Fibroblast of skin of abdomen (primary cell): ENCODE data around the gene DHRS13.
"Not testable (repeated sequence)": the region's sequence is repeated elsewhere in the genome, so short reads cannot be mapped to it uniquely, and the experiment has no call there.

Source experiments
- DNase-seq: peaks from one replicate; pipeline ENCODE4 v3.0.0-alpha.2; 2013

DHRS13 gene

DNA sequence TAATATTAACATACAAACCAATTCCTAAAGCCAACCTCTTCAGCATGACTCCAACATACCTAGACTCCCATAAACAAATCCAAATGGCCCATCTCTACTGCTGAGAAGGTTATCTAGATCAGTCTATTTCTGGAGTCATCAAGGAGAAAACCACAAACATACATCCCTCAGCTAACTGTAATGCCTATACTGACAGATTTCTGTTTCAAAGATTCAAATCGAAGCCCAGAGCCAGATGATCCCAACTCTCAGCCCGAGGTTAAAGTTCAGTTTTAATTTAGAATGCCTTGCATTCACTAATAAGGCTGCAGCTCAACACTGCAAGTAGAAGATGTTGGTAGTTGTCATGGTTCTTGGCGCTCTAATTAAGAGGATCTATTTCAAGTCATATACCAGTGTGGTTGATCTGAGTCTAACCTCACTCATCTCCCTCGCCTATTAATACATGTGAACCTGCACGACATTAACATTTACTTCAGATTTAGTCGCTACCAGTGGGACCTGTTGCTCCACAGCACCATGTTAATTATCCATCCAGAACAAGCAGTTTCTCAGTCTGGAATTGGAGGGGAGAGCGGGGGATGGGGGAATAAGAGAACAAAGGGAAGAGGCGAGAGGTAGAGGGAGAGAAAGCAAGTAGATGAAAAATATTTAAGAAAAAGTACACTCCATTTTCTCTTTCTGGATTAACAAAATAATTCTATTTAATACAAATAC lies 33.0 kb upstream of the DHRS13 start:
- DNase-seq = no peak

DNA sequence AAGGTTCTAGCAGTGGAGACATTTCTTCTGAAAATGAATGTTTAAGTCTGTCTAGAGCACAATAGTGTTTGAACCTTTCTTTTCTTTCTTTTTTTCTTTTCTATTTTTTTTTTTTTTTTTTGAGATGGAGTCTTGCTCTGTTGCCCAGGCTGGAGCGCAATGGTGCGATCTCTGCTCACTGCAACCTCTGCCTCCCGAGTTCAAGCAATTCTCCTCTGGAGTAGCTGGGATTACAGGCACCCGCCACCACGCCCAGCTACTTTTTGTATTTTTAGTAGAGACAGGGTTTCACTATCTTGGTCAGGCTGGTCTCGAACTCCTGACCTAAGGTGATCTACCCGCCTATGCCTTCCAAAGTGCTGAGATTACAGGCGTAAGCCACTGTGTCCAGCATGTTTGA lies 31.6 kb upstream of the DHRS13 start:
- not testable (repeated sequence) for DNase-seq

DNA sequence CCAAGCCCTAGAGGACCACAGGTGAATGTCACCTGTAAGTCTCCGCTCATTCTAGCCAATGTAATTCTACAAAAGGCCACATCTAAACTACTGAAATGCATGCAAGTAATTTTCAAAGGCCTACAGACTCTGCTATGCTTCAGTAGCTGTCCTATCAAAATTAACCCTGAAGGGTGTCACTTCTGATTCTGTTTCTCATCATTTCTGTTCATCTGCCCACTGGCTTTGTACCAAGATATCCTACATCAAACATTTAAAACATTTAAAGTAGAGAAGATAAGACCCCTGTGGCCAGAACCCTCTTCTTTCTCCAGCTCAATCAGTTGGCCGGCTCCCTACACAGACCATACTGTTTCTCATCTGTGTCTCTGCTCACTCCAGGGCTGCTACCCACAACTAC lies 26.9 kb upstream of the DHRS13 start:
- no peak for DNase-seq

DNA sequence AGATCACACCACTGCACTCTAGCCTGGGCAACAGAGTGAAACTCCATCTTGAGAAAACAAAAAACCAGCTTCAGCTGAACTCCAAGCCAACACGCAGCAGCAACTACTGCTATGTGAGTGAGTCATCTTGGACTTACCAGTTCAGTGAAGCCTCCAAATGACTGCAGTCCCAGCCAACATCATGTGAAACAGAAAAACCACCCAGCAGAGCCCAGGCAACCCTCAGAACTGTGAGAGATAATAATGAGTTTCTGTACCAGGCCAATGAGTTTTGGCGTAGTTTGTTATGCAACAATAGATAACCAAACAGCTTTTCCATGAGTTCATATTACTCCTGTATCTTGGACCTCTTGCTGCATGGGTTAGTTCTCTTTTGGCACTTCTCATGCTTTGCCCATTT lies 25.2 kb upstream of the DHRS13 start:
- DNase-seq = peak; percentile 18

DNA sequence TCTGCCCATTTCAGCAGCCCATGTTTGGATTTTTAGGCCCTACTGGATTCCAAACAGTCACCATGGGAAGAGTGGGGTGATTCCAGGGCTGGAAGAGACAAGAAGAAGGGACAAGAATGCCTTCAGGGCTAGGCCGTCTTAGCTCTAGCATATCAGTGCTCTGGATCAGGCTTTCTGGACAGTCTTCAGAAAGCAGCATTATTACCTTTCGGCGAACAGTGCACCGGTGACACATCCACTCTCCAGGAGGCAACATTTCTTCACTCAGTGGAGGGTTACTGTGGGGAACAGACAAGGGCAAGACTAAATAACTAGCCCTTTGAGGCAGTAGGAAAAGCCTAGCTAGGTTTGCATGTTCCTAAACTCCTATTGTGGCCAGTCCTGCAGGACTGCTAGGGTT lies 23.9 kb upstream of the DHRS13 start:
- no peak for DNase-seq

DNA sequence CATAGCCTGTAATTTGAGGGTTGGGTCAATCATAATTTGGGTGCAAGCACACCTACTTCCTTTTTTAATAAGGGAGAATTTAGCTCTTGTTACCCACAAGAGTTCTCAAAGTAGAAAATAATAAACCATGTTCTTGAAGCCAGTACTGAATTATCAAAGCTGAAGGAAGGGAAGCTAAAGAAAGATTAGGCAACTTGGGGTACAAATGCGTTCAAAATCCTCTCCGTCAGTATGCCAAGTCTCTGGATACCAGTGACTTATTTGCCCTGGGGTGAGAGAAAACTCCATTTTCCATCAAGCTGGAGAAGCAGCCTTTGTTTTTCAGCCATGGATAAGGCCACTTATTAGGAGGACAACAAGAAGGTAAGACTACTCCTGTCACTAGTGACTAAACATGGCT lies 23.5 kb upstream of the DHRS13 start:
- no peak for DNase-seq

DNA sequence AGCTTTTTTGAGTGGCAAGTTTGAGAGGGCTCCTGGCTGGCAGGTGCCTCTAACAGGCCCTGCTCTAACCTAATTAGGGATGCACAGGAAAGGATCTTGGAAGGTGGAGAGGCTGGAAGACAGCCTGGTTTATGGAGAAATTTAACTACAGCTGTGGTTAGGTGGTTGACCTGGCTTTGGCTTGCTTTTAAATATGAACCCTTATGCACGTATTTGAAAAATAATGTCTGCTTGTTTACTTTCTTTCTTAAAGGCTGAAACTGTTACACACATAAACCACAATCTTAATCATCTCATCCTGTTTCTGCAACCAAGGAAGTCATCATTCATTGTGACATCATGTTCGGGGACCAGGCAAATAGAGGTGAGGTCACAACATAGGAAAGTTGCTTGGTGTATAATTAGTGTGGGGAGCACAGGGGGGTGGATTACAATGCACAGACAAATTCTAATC lies 23.1 kb upstream of the DHRS13 start:
- peak; percentile 76 for DNase-seq

DNA sequence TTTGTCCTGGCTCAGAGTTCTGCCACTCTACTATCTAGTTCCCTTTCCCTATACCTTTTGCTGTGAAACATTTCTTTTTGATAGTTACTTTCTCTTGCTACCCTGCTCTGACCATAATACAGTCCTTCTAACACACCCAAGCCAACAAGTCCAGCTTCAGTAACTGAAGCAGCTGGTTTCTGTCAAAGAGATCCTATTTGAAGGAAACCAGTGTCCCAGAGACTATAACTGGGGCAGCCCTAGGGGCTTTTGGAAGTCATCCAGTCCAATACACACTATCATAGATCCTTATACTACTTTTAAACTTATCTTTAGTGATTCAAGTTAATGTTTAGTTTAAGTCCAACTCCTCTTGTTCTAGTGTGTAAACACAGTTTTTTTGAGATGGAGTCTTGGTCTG lies 17.3 kb upstream of the DHRS13 start:
- no peak for DNase-seq

DNA sequence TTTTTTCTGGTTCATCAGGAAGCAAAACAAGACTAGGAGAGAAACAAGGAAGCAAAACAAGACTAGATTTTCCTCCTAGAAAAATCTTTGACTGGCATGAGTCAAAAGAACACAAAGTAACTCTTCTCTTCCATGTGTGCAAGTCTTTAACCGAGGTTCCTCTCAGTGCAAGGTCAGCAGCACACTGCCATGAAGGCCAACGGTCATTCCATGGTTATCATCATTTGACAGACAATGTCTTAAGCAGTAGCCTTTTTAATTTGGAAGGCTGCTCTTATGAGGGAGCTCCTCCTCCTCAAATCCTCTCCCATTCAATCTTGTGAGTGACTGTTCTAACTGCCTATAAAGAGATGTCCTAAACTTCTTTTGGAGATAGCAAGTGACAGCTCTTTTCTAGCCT lies 15.4 kb upstream of the DHRS13 start:
- no peak for DNase-seq

DNA sequence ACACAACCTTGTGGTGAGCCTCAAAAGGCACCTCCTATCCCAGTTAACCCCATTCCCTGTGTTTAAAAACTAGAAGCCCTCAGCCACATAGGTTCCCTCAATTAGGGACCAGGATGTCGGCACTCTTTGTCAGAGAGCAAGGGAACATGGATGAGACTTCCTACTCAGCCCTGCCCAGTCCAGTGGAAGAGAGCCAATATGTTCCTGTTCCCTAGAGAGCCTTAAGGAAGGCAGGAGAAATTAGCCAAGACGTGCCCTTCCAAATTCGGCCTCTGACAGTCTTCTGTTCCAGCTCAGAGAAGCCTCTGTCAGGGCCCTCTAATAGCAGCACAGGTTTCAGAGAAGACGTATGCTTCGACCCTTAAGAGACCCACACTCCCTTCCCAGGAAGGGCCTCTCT lies 14.6 kb upstream of the DHRS13 start:
- DNase-seq = no peak

DNA sequence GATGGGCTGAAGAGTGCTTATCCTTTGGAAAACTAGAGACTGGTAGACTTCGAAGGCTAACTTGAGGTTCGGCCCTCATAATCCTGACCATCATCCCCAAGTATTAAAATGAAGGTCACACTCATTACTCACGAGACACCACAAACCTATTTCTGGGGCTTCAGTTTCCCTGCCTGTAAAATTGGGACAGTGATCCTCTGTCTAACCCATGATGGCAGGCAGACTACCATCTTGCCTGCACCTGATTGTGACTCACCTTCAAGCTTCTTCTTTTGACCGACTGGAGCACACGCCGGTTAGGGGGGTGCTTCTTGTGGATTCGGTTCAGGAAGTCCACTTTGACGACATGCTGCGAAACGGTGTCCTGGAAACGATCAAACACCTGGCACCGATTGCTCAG lies 14.2 kb upstream of the DHRS13 start:
- no peak for DNase-seq

DNA sequence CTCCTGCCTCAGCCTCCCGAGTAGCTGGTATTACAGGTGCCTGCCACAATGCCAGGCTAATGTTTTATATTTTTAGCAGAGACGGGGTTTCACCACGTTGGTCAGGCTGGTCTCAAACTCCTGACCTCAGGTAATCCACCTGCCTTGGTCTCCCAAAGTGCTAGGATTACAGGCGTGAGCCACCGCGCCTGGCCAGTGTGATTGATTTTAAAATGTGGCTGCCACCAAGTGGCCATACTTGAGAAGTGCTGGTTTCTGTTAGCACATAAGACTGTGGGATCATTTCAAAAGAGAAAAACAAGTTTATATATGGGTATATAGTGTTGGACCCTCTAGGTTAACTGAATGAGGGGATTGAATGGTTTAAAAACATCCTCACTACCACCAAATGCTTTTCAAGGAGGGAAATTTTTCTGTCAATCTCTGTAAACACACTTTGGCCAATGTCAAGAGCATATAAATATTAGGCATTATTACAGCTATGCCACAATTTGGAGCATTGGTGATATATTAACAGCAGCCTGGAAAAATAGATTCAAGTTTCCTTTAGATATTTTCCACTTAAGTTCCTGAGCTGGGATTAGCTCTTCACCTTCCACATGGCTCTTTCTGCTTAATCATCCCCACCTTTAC lies 13.5 kb upstream of the DHRS13 start:
- peak; percentile 23 for DNase-seq

DNA sequence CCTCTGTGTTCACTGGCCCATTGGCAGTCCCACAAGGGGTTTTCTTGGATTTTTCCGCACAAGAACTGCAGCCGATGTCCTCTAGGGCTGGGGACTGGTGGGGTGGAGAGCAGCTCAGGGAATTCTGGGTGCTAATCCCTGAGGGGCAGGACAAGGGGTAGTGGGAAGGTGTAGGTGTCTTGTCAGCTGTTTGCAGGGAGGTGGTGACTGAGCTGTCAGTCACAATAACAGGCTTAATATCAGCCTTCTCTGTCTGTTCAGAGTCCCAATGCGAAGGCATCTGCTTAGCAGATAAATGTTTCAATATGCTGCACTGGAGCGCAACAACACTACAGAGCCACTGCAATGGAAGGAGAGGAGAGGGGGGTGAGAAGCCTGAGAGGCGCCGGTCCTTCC lies 10.1 kb upstream of the DHRS13 start:
- DNase-seq = no peak

DNA sequence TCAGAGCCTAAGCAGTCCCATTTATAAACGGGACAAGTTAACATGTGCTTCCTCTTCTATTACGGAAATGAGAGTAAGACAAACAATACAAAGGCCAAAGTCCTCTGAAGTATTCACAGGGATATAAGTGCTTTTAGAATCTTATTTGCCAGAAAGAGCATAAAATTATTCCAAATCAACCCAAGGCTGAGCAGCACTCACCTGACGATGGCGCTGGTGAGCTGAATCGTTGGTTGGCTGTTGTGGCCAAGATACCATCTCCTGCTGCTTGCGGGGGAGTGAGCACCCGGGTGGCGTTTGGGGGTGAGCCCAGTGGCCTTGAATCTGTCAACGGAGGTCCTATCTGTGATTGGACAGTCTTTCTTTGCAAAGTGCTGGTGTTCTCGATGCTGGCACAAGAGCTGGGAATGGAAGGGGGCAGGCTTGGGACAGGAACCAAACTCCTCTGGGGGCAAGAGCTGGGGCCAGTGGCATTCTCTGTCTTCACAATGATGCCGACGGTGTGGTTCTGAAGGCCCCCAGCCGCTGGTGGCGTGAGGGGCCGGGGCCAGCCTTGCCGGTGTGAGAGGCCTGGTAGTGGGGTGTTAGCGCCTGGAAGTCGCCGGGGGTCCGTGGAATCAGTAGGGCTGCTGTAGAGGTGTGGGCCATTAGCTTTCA lies 9.5 kb upstream of the DHRS13 start:
- DNase-seq = no peak

DNA sequence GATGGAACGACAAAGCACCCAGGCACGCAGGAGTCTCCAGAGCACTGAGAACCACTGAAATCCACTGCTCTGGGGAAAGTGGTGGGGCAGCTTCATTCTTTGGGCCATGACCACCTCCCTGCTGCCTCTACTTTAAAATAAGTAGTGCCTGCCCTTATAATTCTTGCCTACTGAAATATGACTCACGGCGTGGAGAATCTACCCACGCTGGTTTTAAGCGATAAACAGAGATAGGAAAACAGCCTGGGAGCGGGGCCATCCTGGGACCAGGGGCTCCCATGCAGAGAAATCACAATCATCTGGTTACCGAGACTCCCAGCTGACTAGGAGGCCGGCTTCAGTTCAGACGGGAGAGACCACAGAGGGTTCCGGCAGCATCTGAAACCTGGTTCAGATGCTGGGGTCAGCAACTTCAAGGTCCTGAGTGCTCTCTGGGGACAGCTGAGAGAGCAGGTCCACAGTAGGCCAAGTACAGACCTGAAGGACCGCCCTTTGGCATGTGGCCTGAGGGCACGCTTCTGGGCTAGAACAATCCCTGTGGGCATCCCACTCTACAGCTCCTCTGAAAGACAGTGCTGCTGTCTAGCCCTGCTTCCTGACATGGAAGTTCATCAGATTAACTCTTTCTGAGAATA lies 8.6 kb upstream of the DHRS13 start:
- DNase-seq = no peak

DNA sequence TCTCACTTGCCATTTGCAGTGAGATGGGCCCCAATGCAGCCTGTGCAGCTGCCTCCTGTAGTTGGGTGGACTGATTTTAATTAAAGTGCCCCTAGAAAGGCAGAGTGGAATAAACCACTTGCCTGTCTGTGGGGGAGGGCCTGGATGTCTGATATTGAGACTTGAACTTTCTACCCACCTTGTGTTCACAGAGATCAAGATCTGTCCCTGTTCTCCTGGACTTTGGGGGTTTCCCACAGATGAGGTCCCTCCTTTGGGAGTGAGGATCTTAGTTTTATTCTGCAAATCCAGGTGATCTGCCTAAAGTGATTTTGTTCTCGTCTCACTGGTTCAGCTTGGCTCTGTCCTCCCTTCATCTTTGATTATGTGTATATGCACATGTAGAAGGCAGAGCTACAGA lies 7.7 kb upstream of the DHRS13 start:
- no peak for DNase-seq

DNA sequence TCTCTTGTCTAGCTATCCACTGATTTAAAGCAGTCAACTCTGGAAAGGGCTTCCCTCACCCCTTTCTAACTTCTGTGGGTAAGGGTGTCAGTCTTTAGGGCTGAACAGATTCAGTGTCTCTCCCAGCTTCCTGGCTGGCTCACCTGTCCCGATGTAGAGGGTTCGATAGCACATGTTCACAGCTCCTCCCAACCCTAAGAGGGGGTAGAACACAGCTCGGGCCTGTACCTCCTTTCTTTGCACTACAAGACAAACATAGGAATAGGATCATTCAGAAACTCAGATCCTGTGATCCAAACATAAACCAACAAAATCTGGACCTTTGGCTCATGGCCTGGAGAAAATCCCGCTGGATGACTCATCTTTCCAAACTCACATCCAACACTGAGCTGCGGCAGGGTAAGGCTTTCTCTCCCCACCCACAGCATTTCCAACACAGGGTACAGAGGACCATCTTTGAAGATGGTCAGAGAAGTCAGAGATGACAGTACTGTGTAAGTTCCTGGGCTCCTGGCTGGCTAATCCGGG lies 5.8 kb upstream of the DHRS13 start:
- DNase-seq = peak; percentile 61

DNA sequence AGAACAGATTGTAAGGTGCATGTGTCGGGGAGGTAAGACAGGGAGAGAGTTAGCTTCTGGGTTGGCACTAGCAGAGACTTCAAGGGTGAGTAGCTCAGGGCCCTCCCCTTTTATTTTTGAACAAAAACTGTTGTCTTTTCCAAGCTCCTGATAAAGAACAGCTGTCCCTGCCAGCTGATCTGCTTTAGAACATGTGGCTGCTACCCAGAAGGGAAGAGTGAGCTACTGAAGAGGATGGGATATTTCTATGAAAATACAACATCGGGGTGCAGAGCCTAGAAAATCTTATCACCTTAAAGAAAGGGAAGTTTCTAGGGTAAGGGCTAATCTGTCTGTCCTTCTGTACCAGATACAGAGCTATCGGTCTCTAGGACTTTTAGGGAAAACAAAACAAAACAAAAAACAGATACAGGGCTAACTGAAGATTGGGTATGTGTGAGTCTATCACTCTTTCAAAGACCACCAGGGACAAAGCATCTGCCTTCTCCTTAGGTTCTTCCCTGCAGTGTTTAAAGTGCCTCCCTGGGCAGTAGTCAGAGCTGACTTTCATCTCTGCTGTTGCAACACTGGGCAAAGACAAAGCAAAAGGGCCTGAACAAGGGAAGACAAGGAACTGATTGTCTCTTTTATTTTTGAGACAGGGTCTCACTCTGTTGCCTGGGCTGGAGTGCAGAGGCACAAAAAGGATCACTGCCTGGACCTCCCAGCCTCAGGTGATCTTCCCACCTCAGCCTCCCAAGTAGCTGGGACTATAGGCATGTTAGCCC lies 5.0 kb upstream of the DHRS13 start:
- no peak for DNase-seq

DNA sequence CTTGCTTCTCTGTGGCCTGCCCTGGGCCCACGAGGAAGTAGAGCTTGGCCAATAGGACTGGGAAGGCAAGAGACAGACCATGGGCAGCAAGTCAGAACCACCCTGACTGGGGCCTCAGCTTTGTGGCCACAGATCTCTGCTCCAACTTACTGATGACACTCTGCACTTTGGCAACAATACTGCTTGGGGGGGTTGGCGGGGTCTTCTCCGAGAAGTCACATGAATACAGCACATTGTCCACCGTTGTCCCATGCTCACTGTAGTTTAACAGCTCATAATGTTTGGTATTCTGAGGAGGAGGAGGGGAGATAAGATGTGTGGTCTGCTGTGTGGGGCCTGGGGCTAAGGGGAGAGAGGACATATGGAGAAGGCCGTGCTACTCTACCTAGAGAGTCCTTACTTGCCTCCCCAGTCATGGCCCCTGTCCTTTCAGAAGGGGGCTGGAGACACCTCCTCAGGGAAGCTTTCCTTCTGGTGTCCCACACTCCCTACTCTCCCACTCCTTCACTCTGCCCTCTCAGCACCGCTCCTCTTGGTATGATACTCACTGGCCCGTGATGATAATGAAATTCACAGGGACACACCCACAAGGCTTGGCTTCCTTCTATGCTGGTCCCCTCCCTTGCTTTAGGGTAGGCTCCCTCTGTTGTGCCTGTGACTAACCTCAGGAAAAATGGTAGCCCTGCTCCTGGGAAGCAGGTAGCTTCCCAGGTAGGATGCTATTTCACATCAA lies 4.0 kb upstream of the DHRS13 start:
- no peak for DNase-seq

DNA sequence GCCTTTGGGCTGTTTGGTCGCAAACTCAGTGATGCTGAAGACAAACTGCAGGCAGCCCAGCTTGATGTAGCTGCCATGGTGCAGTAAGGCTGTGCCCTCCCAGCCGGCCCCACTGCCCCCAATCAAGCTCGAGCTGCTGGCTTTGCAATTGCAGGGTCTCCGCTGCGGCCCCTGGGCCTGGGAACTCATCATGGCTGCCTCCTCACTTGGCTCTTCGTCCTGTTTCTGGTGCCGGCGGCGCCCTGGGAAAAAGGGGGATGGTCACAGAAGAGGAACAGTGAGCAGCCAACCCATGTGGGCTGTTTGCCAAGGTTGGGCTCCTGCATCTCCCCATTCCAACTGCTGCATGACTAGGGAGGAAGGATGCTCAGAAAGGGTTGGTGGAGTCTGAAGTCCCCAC lies 3.4 kb upstream of the DHRS13 start:
- DNase-seq = no peak

DNA sequence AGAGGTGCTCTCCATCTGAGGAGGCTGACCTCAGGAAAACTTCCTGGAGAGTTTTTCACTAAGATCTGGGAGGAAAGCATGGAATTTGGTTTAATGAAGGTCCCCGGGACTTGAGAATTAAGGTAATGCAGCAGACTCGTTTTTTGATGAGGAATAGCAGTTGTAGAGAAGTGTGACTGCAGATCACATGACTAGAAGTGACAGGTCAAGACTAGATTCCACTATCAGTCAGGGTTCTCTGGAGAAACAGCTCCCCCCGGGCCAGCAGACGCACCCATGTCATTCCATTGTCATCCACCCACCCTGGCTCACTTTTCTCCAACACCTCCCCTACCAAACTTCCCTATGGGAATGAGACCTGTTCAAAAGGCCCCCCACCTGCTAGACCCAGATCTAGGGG lies 1.9 kb upstream of the DHRS13 start:
- no peak for DNase-seq

DNA sequence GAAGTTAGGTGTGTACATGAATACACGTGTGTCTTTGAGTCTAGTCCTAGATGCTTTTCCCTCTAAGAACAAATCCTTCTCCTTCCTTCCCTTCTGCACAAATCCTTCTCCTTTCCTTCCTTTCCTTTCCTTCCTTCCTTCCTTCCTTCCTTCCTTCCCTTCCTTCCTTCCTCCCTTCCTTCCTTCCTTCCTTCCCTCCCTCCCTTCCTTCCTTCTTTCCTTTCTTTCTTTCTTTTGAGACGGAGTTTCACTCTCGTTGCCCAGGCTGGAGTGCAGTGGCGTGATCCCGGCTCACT lies 615 bp upstream of the DHRS13 start:
- not testable (repeated sequence) for DNase-seq
